ENCODE measurements around the gene PRPS2.

The PRPS2 gene

GRCh38 chrX:12817528-12817927 is 26.3 kb downstream of the PRPS2 start:
- no peak for DNase-seq (ENCODE audit: low read depth)

GRCh38 chrX:12819222-12819621 is 28.0 kb downstream of the PRPS2 start:
- DNase-seq (ENCODE audit: low read depth), result no peak

GRCh38 chrX:12820737-12821136 is 29.5 kb downstream of the PRPS2 start:
- DNase-seq (ENCODE audit: low read depth), result no peak

GRCh38 chrX:12824944-12825343 is 33.7 kb downstream of the PRPS2 start:
- DNase-seq (ENCODE audit: low read depth), result no peak

- DNase-seq (ENCODE audit: low read depth), result no peak
Observed at GRCh38 chrX:12825801-12826200, 34.6 kb downstream of the PRPS2 start.

GRCh38 chrX:12843061-12843667 is 52.0 kb downstream of the PRPS2 start:
- DNase-seq (ENCODE audit: low read depth), result no peak

- no peak for DNase-seq (ENCODE audit: low read depth)
Observed at GRCh38 chrX:12843668-12844279, 52.6 kb downstream of the PRPS2 start.

- DNase-seq (ENCODE audit: low read depth), result no peak
Observed at GRCh38 chrX:12844319-12844718, 53.1 kb downstream of the PRPS2 start.

- no peak for DNase-seq (ENCODE audit: low read depth)
Observed at GRCh38 chrX:12865359-12865758, 74.1 kb downstream of the PRPS2 start.

GRCh38 chrX:12866451-12867377 is 75.5 kb downstream of the PRPS2 start, which contains the start of gene TLR7:
Gene TLR7 (plus strand): TSS chrX:12867072. CDS start chrX:12867579, 507 bp downstream.
- no peak for DNase-seq (ENCODE audit: low read depth)

GRCh38 chrX:12867685-12868084 is 76.5 kb downstream of the PRPS2 start:
- no peak for DNase-seq (ENCODE audit: low read depth)

- no peak for DNase-seq (ENCODE audit: low read depth)
Observed at GRCh38 chrX:12868747-12869146, 77.5 kb downstream of the PRPS2 start.

- no peak for DNase-seq (ENCODE audit: low read depth)
Observed at GRCh38 chrX:12871257-12871656, 80.0 kb downstream of the PRPS2 start.

GRCh38 chrX:12872741-12873140 is 81.5 kb downstream of the PRPS2 start:
- DNase-seq (ENCODE audit: low read depth), result no peak
